Gastrocnemius medialis (tissue), 4 donors: ENCODE measurements around the gene ITPR1. TPM values are rescaled to one million over a fixed set of nuclear protein-coding genes. Genes with fewer than 3 reads are reported as not detected.
A peak's percentile ranks its signal among the peaks of the same experiment; 100 is the strongest.

ENCODE experiments used
- ATAC-seq, 2 donors: fragments of 150-250 bp; one replicate each; pipeline ENCODE4 v1.9.1; 2016
- DNase-seq, 2 donors: peaks; one replicate each; pipeline ENCODE4 v3.0.0-alpha.2; 2019
- H3K27ac ChIP-seq, 4 donors: fragments of 200-600 bp; sonication (generic); 1 replicate in 1 of 4; 2 replicates in 3 of 4; pipeline ENCODE4 v1.5.1; 2016 to 2018; ENCODE audit warnings: mild to moderate bottlenecking in 2 of 4, moderate library complexity in 1 of 4
- H3K27me3 ChIP-seq, 3 donors: fragments of 200-600 bp; sonication (generic) in 2 of 3; 1 replicate in 1 of 3; 2 replicates in 2 of 3; pipeline versions ENCODE4 v1.5.1 to v1.6.0; 2016 to 2019; ENCODE audit warnings: mild to moderate bottlenecking in 1 of 3, moderate library complexity in 1 of 3
- H3K36me3 ChIP-seq, 2 donors: fragments of 200-600 bp; sonication (generic) in 1 of 2; one replicate each; pipeline ENCODE4 v1.5.1; 2017 to 2018
- H3K4me1 ChIP-seq, 2 donors: fragments of 200-600 bp; sonication (generic) in 1 of 2; one replicate each; pipeline ENCODE4 v1.5.1; 2016 to 2017; ENCODE audit warnings: mild to moderate bottlenecking in 2 of 2
- H3K4me3 ChIP-seq, 4 donors: fragments of 200-600 bp; sonication (generic) in 3 of 4; 1 replicate in 1 of 4; 2 replicates in 3 of 4; pipeline ENCODE4 v1.5.1; 2016 to 2019; ENCODE audit warnings: mild to moderate bottlenecking in 2 of 4
- H3K9me3 ChIP-seq, 3 donors: fragments of 200-600 bp; sonication (generic) in 2 of 3; 1 replicate in 1 of 3; 2 replicates in 2 of 3; pipeline ENCODE4 v1.5.1; 2016 to 2019
- CTCF ChIP-seq, 5 experiments: fragments of 450-650 bp in 3 of 5; fragments of 200-600 bp in 2 of 5; sonication (generic) in 2 of 5; IDR thresholded peaks in 4 of 5; conservative IDR thresholded peaks in 1 of 5; 1 replicate in 4 of 5; 2 replicates in 1 of 5; pipeline ENCODE4 v1.5.1; 2016 to 2019; ENCODE audit warnings: antibody characterized with exemption in 5 of 5, mild to moderate bottlenecking in 3 of 5, moderate library complexity in 3 of 5
- POLR2A ChIP-seq, 2 donors: fragments of 450-650 bp; IDR thresholded peaks; one replicate each; pipeline ENCODE4 v1.6.1; 2017; ENCODE audit warnings: antibody characterized with exemption in 2 of 2, mild to moderate bottlenecking in 2 of 2, moderate library complexity in 2 of 2
- in situ Hi-C, 4 donors: fragments of 200-750 bp; cut with MboI; loops; one replicate each; pipeline versions ENCODE4 v1.15.0 to v1.8.0; 2017; ENCODE audit warnings: low sequenced_read_pairs in 4 of 4
- intact Hi-C: fragments of 100-400 bp; cut with DNase I; formaldehyde crosslinking; loops from one replicate; pipeline ENCODE4 v1.15.1; 2023; ENCODE audit warnings: low total_unique reads
- total RNA-seq, 4 donors: library from RNA; depleted of rRNA; stranded (reverse); fragments of >200 nt; gene quantifications; one replicate each; pipeline versions ENCODE4 v1.1.0 to v1.2.3, GENCODE V29; 2016

ITPR1 gene
- total RNA-seq, 4 donors from 2014 or later = 5.5 to 21.7 (median 11.3) TPM

GRCh38 chr3:4802903-4803302 lies 309.8 kb downstream of the ITPR1 start:
- no peak overlapping the region for H3K27ac ChIP-seq
- H3K9me3 ChIP-seq = no peaks in the 10 kb centered on the region
- in situ Hi-C loops = no loop called here
- H3K4me3 ChIP-seq = no peak overlapping the region
- ATAC-seq (no peak), DNase-seq (no peak)
- no peaks in the 10 kb centered on the region for H3K27me3 ChIP-seq
- intact Hi-C loops = no loop called here
- TF ChIP-seq CTCF (IDR thresholded peaks at IDR 0.05 in 4 of 5, conservative IDR thresholded peaks at IDR 0.05 in 1 of 5) (no peak), POLR2A (IDR thresholded peaks at IDR 0.05) (no peak)
- H3K4me1 ChIP-seq = peaks cover 22 to 26% of the 10 kb centered on the region in 2 donors
- no peaks in the 10 kb centered on the region for H3K36me3 ChIP-seq

- in situ Hi-C loops = no loop called here
- TF ChIP-seq CTCF (IDR thresholded peaks at IDR 0.05 in 4 of 5, conservative IDR thresholded peaks at IDR 0.05 in 1 of 5) (no peak), POLR2A (IDR thresholded peaks at IDR 0.05) (no peak)
- peaks cover 31 to 33% of the 10 kb centered on the region in 2 donors for H3K4me1 ChIP-seq
- ATAC-seq = no peak
- no peak for DNase-seq
- no peaks in the 10 kb centered on the region for H3K9me3 ChIP-seq
- H3K27ac ChIP-seq = no peak overlapping the region
- H3K4me3 ChIP-seq = no peak overlapping the region
- H3K36me3 ChIP-seq = no peaks in the 10 kb centered on the region
- H3K27me3 ChIP-seq = no peaks in the 10 kb centered on the region
- intact Hi-C loops = loop anchor here (5.0 kb wide), 2 partner anchors 82 to 248 kb away; no protein-coding TSS in a partner anchor
Observed at GRCh38 chr3:4804161-4805058, 311.3 kb downstream of the ITPR1 start.

GRCh38 chr3:4805662-4806061 lies 312.5 kb downstream of the ITPR1 start:
- in situ Hi-C loops (no loop called here), intact Hi-C loops (loop anchor here (2.0 to 5.0 kb wide), 3 partner anchors 83 to 247 kb away; partner anchors contain the start of gene BHLHE40)
- peaks cover 19 to 32% of the 10 kb centered on the region in 2 donors for H3K4me1 ChIP-seq
- no peak overlapping the region for H3K4me3 ChIP-seq
- no peak for DNase-seq
- TF ChIP-seq CTCF (IDR thresholded peaks at IDR 0.05 in 4 of 5, conservative IDR thresholded peaks at IDR 0.05 in 1 of 5) (no peak), POLR2A (IDR thresholded peaks at IDR 0.05) (no peak)
- H3K9me3 ChIP-seq = no peaks in the 10 kb centered on the region
- no peaks in the 10 kb centered on the region for H3K27me3 ChIP-seq
- no peak for ATAC-seq
- no peaks in the 10 kb centered on the region for H3K36me3 ChIP-seq
- H3K27ac ChIP-seq = peak overlapping the region in 2 of 4 donors; percentile 76 to 81

GRCh38 chr3:4806535-4807108 lies 313.5 kb downstream of the ITPR1 start:
- Histone ChIP-seq H3K4me1 (peaks cover 16 to 31% of the 10 kb centered on the region in 2 donors), H3K9me3 (no peaks in the 10 kb centered on the region), H3K36me3 (no peaks in the 10 kb centered on the region), H3K27ac (peak overlapping the region; percentile 76 to 89 (median 80)), H3K27me3 (no peaks in the 10 kb centered on the region), H3K4me3 (no peak overlapping the region)
- intact Hi-C loops = loop anchor here (1.0 to 5.0 kb wide), 4 partner anchors 20 to 246 kb away; partner anchors contain the start of gene BHLHE40
- in situ Hi-C loops = no loop called here
- TF ChIP-seq POLR2A (IDR thresholded peaks at IDR 0.05) (no peak), CTCF (IDR thresholded peaks at IDR 0.05 in 4 of 5, conservative IDR thresholded peaks at IDR 0.05 in 1 of 5) (no peak)
- DNase-seq (no peak), ATAC-seq (no peak)
